Measurements from ENCODE around the gene FAM13C. TPM values are rescaled to one million over a fixed set of nuclear protein-coding genes. Genes with fewer than 3 reads are reported as not detected.

The FAM13C gene
- total RNA-seq, 2 donors from 2014 or later, result 5.4 to 9.6 TPM

- 80 to 82% methylated on average over 3 of the region's 3 CpGs for WGBS, 2 donors
- Histone ChIP-seq H3K27me3 (no peaks in the 10 kb centered on the region), H3K9me3 (no peaks in the 10 kb centered on the region), H3K4me3 (no peak overlapping the region), H3K36me3 (replicated peaks in 1 of 2; ENCODE audit: insufficient read depth in 1 of 2, low read depth in 2 of 2) (no peaks in the 10 kb centered on the region), H3K4me1 (peaks cover 6% of the 10 kb centered on the region), H3K27ac (no peak overlapping the region)
- ATAC-seq, result no peak
- DNase-seq, result peak in 3 of 4 donors; percentile 9 to 29 (median 21)
- TF ChIP-seq CTCF (IDR thresholded peaks at IDR 0.05) (no peak), POLR2A (IDR thresholded peaks at IDR 0.05) (no peak)
- intact Hi-C loops (cut with DNase I), result no loop called here
These were observed 3.9 kb upstream of the FAM13C start for GRCh38 chr10:59366290-59366689.

- DNase-seq, result no peak
- H3K9me3 ChIP-seq, result no peaks in the 10 kb centered on the region
- intact Hi-C loops (cut with DNase I), result no loop called here
- H3K4me3 ChIP-seq, result no peak overlapping the region
- no peaks in the 10 kb centered on the region for H3K27me3 ChIP-seq
- TF ChIP-seq POLR2A (IDR thresholded peaks at IDR 0.05) (no peak), CTCF (IDR thresholded peaks at IDR 0.05) (no peak)
- H3K27ac ChIP-seq, result no peak overlapping the region
- H3K4me1 ChIP-seq, result peaks cover 8% of the 10 kb centered on the region
- WGBS, 2 donors, result 52 to 53% methylated on average over 3 of the region's 3 CpGs
- no peak for ATAC-seq
- no peaks in the 10 kb centered on the region for H3K36me3 ChIP-seq (replicated peaks in 1 of 2; ENCODE audit: insufficient read depth in 1 of 2, low read depth in 2 of 2)
These were observed 1.2 kb upstream of the FAM13C start for GRCh38 chr10:59363446-59363958.

- Histone ChIP-seq H3K4me1 (peaks cover 11% of the 10 kb centered on the region), H3K27me3 (no peaks in the 10 kb centered on the region), H3K4me3 (peak overlapping the region in 1 of 2 donors; percentile 22), H3K9me3 (no peaks in the 10 kb centered on the region), H3K36me3 (replicated peaks in 1 of 2; ENCODE audit: insufficient read depth in 1 of 2, low read depth in 2 of 2) (no peaks in the 10 kb centered on the region), H3K27ac (peak overlapping the region in 3 of 4 donors; percentile 3 to 57 (median 38))
- DNase-seq (peak; percentile 44 to 76 (median 64)), ATAC-seq (peak; percentile 74)
- intact Hi-C loops (cut with DNase I), result no loop called here
- 1% methylated on average over 11 of the region's 11 CpGs for WGBS, 2 donors
- no peak for TF ChIP-seq CTCF (IDR thresholded peaks at IDR 0.05)
- TF ChIP-seq POLR2A (IDR thresholded peaks at IDR 0.05), result no peak
These were observed 621 bp upstream of the FAM13C start for GRCh38 chr10:59362959-59363381.

- Histone ChIP-seq H3K4me3 (no peak overlapping the region), H3K4me1 (peaks cover 11% of the 10 kb centered on the region), H3K36me3 (replicated peaks in 1 of 2; ENCODE audit: insufficient read depth in 1 of 2, low read depth in 2 of 2) (no peaks in the 10 kb centered on the region), H3K9me3 (no peaks in the 10 kb centered on the region), H3K27me3 (no peaks in the 10 kb centered on the region), H3K27ac (peak overlapping the region in 1 of 4 donors; percentile 38)
- 50 to 52% methylated on average over 2 of the region's 2 CpGs for WGBS, 2 donors
- no peak for DNase-seq
- no peak for TF ChIP-seq POLR2A (IDR thresholded peaks at IDR 0.05)
- TF ChIP-seq CTCF (IDR thresholded peaks at IDR 0.05), result no peak
- intact Hi-C loops (cut with DNase I), result no loop called here
- ATAC-seq, result no peak
These were observed 646 bp downstream of the FAM13C start for GRCh38 chr10:59361663-59362143.
